GM12878 (cell line): ENCODE results near the gene FAM20A. TPM values are rescaled to one million over a fixed set of nuclear protein-coding genes. Genes with fewer than 3 reads are reported as not detected.

Experiments used
- BMI1 ChIP-seq: fragments of 450-650 bp; IDR thresholded peaks from 2 replicates; pipeline ENCODE4 v1.6.1; 2016; ENCODE audit warnings: mild to moderate bottlenecking, moderate library complexity, borderline replicate concordance
- CHD1 ChIP-seq: IDR thresholded peaks from 2 replicates; pipeline ENCODE4 v1.6.1; 2012; ENCODE audit warnings: low read depth, low read length, improper control_type of control experiment
- ETV6 ChIP-seq, 2 experiments: fragments of 450-650 bp in 1 of 2; IDR thresholded peaks in 1 of 2; conservative IDR thresholded peaks in 1 of 2; 2 replicates each; pipeline ENCODE4 v1.6.1; 2014; ENCODE audit warnings: antibody characterized with exemption in 1 of 2, borderline replicate concordance in 1 of 2, low read depth in 1 of 2, mild to moderate bottlenecking in 1 of 2, moderate library complexity in 1 of 2
- FOS ChIP-seq: IDR thresholded peaks from 3 replicates; pipeline ENCODE4 v1.6.1; 2011; ENCODE audit warnings: borderline replicate concordance; ENCODE audit not compliant: insufficient read length; ENCODE audit errors: extremely low read depth
- JUND ChIP-seq: IDR thresholded peaks from 2 replicates; pipeline ENCODE4 v1.6.1; 2012; ENCODE audit warnings: low read depth, mild to moderate bottlenecking, low read length, improper control_type of control experiment, moderate library complexity
- NFYA ChIP-seq: IDR thresholded peaks from 2 replicates; pipeline ENCODE4 v1.6.1; 2011; ENCODE audit warnings: low read depth, mild to moderate bottlenecking, low read length, improper control_type of control experiment, borderline replicate concordance
- NR2C2 ChIP-seq: IDR thresholded peaks from 2 replicates; pipeline ENCODE4 v1.6.1; 2011; ENCODE audit warnings: borderline replicate concordance, low read depth; ENCODE audit not compliant: control insufficient read depth, insufficient read length
- PAX5 ChIP-seq: IDR thresholded peaks from 2 replicates; pipeline ENCODE4 v1.6.1; 2011; ENCODE audit warnings: low read depth, low read length, borderline replicate concordance
- POU2F2 ChIP-seq: IDR thresholded peaks from 3 replicates; pipeline ENCODE4 v1.6.1; 2011; ENCODE audit warnings: low read depth, mild to moderate bottlenecking, low read length, borderline replicate concordance
- RAD51 ChIP-seq: fragments of 450-650 bp; IDR thresholded peaks from 2 replicates; pipeline ENCODE4 v1.6.1; 2016; ENCODE audit warnings: moderate library complexity, mild to moderate bottlenecking, inconsistent platforms
- RB1 ChIP-seq: fragments of 450-650 bp; formaldehyde crosslinking; IDR thresholded peaks from 2 replicates; pipeline ENCODE4 v1.6.1; 2017; ENCODE audit warnings: mild to moderate bottlenecking, borderline replicate concordance
- RELA ChIP-seq: fragments of 450-650 bp; IDR thresholded peaks from 2 replicates; pipeline ENCODE4 v1.8.0; 2014; ENCODE audit warnings: borderline replicate concordance; ENCODE audit not compliant: partially characterized antibody
- RFX5 ChIP-seq: IDR thresholded peaks from 2 replicates; pipeline ENCODE4 v1.6.1; 2011; ENCODE audit warnings: low read depth, low read length, improper control_type of control experiment
- TCF7 ChIP-seq: IDR thresholded peaks from 2 replicates; pipeline ENCODE4 v1.6.1; 2014; ENCODE audit warnings: antibody characterized with exemption, borderline replicate concordance
- ZSCAN29 ChIP-seq: fragments of 450-650 bp; IDR thresholded peaks from 2 replicates; pipeline ENCODE4 v1.6.1; 2017; ENCODE audit warnings: mild to moderate bottlenecking, moderate library complexity
- polyA plus RNA-seq, 11 experiments: library from polyadenylated mRNA; depleted of rRNA in 4 of 11; unstranded in 6 of 11; stranded (reverse) in 5 of 11; fragments of >200 nt; fragmentation: Nextera tagmentation in 4 of 11; fragmentation: Illumina TruSeq in 1 of 11; extraction: Ambion mirVana in 4 of 11; extraction: Trizol in 1 of 11; gene quantifications; 1 replicate in 1 of 11; 2 replicates in 10 of 11; pipeline versions ENCODE4 v1.2.1 to v1.2.3, GENCODE V29; 2011 to 2016; ENCODE audit warnings: inconsistent platforms in 2 of 11, missing spikeins in 2 of 11, low read depth in 1 of 11
- total RNA-seq, 4 experiments: library from RNA; depleted of rRNA in 3 of 4; stranded (reverse); fragments of >200 nt in 3 of 4; fragmentation: Illumina TruSeq in 1 of 4; extraction: Trizol in 1 of 4; gene quantifications; 2 replicates each; pipeline versions ENCODE4 v1.2.1 to v1.2.3, GENCODE V29; 2013 to 2021
- TF ChIP-seq, protein P1 (sequence below): fragments of 150-350 bp; IDR thresholded peaks from 2 replicates; pipeline ENCODE4 v1.6.1; 2016; ENCODE audit warnings: low read depth, low read length
- TF ChIP-seq, protein P2 (sequence below): IDR thresholded peaks from 2 replicates; pipeline ENCODE4 v1.6.1; 2012; ENCODE audit warnings: low read depth, low read length, improper control_type of control experiment
- TF ChIP-seq, protein P3 (sequence below): IDR thresholded peaks from 2 replicates; pipeline ENCODE4 v1.6.1; 2012; ENCODE audit warnings: improper control_type of control experiment, low read depth, low read length; ENCODE audit not compliant: insufficient replicate concordance
- TF ChIP-seq, protein P4 (sequence below), 3 experiments: IDR thresholded peaks in 2 of 3; conservative IDR thresholded peaks in 1 of 3; 2 replicates each; pipeline ENCODE4 v1.5.1; 2011; ENCODE audit warnings: low read depth in 3 of 3, low read length in 3 of 3, mild to moderate bottlenecking in 3 of 3, control low read depth in 2 of 3, moderate library complexity in 2 of 3, inconsistent platforms in 1 of 3, mixed read lengths in 1 of 3; ENCODE audit not compliant: control insufficient read depth in 2 of 3, insufficient read depth in 1 of 3; ENCODE audit errors: extremely low read depth in 1 of 3

The FAM20A gene
- total and polyA plus RNA-seq, 10 of the 15 experiments (the other 5 are each of a cell fraction or from before 2014, with no cell fraction given), result 0.13 TPM; not detected in 9

DNA sequence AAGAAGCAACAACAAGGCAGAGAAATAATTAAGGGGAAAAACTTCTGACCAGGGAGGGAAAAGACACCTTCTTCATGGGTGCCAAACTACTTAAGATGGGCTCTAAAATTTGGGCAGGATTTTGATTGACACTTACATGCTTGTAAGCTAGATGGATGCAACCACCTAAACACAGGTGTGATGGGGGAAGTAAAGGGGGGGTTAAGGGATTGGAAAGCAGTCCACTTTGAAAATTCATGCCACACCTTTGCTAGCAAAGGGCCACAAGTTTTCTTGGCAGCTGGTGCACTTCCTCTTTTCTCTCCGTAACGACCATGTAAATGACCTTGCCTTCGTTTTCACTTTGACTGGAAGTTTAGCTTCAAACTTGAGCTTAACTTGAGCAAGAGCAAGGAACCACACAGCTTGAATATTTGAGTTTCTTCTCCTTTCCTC is 103.3 kb downstream of the FAM20A start (continued):
- TF ChIP-seq, protein P1, sequence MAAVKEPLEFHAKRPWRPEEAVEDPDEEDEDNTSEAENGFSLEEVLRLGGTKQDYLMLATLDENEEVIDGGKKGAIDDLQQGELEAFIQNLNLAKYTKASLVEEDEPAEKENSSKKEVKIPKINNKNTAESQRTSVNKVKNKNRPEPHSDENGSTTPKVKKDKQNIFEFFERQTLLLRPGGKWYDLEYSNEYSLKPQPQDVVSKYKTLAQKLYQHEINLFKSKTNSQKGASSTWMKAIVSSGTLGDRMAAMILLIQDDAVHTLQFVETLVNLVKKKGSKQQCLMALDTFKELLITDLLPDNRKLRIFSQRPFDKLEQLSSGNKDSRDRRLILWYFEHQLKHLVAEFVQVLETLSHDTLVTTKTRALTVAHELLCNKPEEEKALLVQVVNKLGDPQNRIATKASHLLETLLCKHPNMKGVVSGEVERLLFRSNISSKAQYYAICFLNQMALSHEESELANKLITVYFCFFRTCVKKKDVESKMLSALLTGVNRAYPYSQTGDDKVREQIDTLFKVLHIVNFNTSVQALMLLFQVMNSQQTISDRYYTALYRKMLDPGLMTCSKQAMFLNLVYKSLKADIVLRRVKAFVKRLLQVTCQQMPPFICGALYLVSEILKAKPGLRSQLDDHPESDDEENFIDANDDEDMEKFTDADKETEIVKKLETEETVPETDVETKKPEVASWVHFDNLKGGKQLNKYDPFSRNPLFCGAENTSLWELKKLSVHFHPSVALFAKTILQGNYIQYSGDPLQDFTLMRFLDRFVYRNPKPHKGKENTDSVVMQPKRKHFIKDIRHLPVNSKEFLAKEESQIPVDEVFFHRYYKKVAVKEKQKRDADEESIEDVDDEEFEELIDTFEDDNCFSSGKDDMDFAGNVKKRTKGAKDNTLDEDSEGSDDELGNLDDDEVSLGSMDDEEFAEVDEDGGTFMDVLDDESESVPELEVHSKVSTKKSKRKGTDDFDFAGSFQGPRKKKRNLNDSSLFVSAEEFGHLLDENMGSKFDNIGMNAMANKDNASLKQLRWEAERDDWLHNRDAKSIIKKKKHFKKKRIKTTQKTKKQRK, result no peak
- TF ChIP-seq RELA (no peak), JUND (peak; percentile 93), ETV6 (conservative IDR thresholded peaks at IDR 0.05 in 1 of 2, IDR thresholded peaks at IDR 0.05 in 1 of 2; ENCODE audit: borderline replicate concordance in 1 of 2, low read depth in 1 of 2) (peak in 1 of 2 experiments; percentile 81; a peak in 2 of 4 replicates), PAX5 (peak; percentile 97), RB1 (no peak), RFX5 (0 out of 2 replicates have a peak, but pooled peaks have one; percentile 16), RAD51 (peak; percentile 48), TCF7 (peak; percentile 50; the same call in 1 of the 2 replicates), BMI1 (peak; percentile 79), FOS (no peak), POU2F2 (peak; percentile 91; the same call in 2 of the 3 replicates), CHD1 (no peak), NR2C2 (no peak), ZSCAN29 (peak; percentile 44; the same call in 1 of the 2 replicates), NFYA (no peak)
- TF ChIP-seq, protein P2, sequence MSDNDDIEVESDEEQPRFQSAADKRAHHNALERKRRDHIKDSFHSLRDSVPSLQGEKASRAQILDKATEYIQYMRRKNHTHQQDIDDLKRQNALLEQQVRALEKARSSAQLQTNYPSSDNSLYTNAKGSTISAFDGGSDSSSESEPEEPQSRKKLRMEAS, result no peak
- TF ChIP-seq, protein P3, sequence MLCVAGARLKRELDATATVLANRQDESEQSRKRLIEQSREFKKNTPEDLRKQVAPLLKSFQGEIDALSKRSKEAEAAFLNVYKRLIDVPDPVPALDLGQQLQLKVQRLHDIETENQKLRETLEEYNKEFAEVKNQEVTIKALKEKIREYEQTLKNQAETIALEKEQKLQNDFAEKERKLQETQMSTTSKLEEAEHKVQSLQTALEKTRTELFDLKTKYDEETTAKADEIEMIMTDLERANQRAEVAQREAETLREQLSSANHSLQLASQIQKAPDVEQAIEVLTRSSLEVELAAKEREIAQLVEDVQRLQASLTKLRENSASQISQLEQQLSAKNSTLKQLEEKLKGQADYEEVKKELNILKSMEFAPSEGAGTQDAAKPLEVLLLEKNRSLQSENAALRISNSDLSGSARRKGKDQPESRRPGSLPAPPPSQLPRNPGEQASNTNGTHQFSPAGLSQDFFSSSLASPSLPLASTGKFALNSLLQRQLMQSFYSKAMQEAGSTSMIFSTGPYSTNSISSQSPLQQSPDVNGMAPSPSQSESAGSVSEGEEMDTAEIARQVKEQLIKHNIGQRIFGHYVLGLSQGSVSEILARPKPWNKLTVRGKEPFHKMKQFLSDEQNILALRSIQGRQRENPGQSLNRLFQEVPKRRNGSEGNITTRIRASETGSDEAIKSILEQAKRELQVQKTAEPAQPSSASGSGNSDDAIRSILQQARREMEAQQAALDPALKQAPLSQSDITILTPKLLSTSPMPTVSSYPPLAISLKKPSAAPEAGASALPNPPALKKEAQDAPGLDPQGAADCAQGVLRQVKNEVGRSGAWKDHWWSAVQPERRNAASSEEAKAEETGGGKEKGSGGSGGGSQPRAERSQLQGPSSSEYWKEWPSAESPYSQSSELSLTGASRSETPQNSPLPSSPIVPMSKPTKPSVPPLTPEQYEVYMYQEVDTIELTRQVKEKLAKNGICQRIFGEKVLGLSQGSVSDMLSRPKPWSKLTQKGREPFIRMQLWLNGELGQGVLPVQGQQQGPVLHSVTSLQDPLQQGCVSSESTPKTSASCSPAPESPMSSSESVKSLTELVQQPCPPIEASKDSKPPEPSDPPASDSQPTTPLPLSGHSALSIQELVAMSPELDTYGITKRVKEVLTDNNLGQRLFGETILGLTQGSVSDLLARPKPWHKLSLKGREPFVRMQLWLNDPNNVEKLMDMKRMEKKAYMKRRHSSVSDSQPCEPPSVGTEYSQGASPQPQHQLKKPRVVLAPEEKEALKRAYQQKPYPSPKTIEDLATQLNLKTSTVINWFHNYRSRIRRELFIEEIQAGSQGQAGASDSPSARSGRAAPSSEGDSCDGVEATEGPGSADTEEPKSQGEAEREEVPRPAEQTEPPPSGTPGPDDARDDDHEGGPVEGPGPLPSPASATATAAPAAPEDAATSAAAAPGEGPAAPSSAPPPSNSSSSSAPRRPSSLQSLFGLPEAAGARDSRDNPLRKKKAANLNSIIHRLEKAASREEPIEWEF, result peak; percentile 52
- TF ChIP-seq, protein P4, sequence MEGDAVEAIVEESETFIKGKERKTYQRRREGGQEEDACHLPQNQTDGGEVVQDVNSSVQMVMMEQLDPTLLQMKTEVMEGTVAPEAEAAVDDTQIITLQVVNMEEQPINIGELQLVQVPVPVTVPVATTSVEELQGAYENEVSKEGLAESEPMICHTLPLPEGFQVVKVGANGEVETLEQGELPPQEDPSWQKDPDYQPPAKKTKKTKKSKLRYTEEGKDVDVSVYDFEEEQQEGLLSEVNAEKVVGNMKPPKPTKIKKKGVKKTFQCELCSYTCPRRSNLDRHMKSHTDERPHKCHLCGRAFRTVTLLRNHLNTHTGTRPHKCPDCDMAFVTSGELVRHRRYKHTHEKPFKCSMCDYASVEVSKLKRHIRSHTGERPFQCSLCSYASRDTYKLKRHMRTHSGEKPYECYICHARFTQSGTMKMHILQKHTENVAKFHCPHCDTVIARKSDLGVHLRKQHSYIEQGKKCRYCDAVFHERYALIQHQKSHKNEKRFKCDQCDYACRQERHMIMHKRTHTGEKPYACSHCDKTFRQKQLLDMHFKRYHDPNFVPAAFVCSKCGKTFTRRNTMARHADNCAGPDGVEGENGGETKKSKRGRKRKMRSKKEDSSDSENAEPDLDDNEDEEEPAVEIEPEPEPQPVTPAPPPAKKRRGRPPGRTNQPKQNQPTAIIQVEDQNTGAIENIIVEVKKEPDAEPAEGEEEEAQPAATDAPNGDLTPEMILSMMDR (IDR thresholded peaks at IDR 0.05 in 2 of 3, conservative IDR thresholded peaks at IDR 0.05 in 1 of 3; ENCODE audit: control insufficient read depth in 2 of 3, extremely low read depth in 1 of 3, insufficient read depth in 1 of 3, low read depth in 3 of 3, low read length in 3 of 3), result no peak
